Hepatocyte (in vitro differentiated cells): ENCODE data around the gene ZGLP1.

ENCODE experiments used
- CTCF ChIP-seq: fragments of 200-600 bp; sonication (generic); IDR thresholded peaks from 2 replicates; pipeline ENCODE4 v1.5.1; 2016; ENCODE audit warnings: antibody characterized with exemption, mild to moderate bottlenecking; ENCODE audit not compliant: poor library complexity
- EZH2 ChIP-seq: fragments of 200-600 bp; sonication (generic); IDR thresholded peaks from 2 replicates; pipeline ENCODE4 v1.6.1; 2016; ENCODE audit warnings: antibody characterized with exemption, mild to moderate bottlenecking, borderline replicate concordance
- EZH2phosphoT487 ChIP-seq: fragments of 200-600 bp; sonication (generic); IDR thresholded peaks from one replicate; pipeline ENCODE4 v1.6.1; 2018; ENCODE audit warnings: antibody characterized with exemption, mild to moderate bottlenecking, low read depth, moderate library complexity; ENCODE audit not compliant: unreplicated experiment, severe bottlenecking

- TF ChIP-seq EZH2 (no peak), CTCF (no peak), EZH2phosphoT487 (no peak)
Measured at GRCh38 chr19:10284960-10285278, 24.7 kb downstream of the ZGLP1 start.
